Keratinocyte (primary cell): ENCODE measurements around the gene MYCBP2. TPM values are rescaled to one million over a fixed set of nuclear protein-coding genes. Genes with fewer than 3 reads are reported as not detected.

ENCODE experiments used
- DNase-seq: peaks from one replicate; pipeline ENCODE4 v3.0.0-alpha.2; 2011; ENCODE audit warnings: low read depth, missing footprints, low spot score
- FAIRE-seq: peaks from 2 replicates; lab custom pipeline; 2011; peaks lifted over from hg19 to GRCh38; lab: Jason Lieb, UNC
- H2AFZ ChIP-seq: 2 replicates; pipeline ENCODE4 v1.6.0; 2012; ENCODE audit warnings: low read length, control low read depth, inconsistent platforms; ENCODE audit not compliant: control insufficient read depth
- H3K27ac ChIP-seq: 2 replicates; pipeline ENCODE4 v1.5.1; 2011; ENCODE audit warnings: low read length; ENCODE audit not compliant: control insufficient read depth, insufficient read depth
- H3K27me3 ChIP-seq: 3 replicates; pipeline ENCODE4 v1.6.0; 2011; ENCODE audit warnings: low read length; ENCODE audit not compliant: control insufficient read depth, insufficient read depth; ENCODE audit errors: extremely low read depth
- H3K36me3 ChIP-seq, 2 experiments: 2 replicates in 1 of 2; 3 replicates in 1 of 2; pipeline ENCODE4 v1.5.1; 2011; ENCODE audit warnings: low read length in 2 of 2, mild to moderate bottlenecking in 1 of 2; ENCODE audit not compliant: control insufficient read depth in 2 of 2, insufficient read depth in 2 of 2; ENCODE audit errors: extremely low read depth in 1 of 2
- H3K4me1 ChIP-seq: 3 replicates; pipeline ENCODE4 v1.5.1; 2011; ENCODE audit warnings: low read length; ENCODE audit not compliant: control insufficient read depth, insufficient read depth; ENCODE audit errors: extremely low read depth
- H3K4me2 ChIP-seq: 3 replicates; pipeline ENCODE4 v1.6.0; 2011; ENCODE audit warnings: low read depth, low read length; ENCODE audit not compliant: control insufficient read depth, insufficient read depth; ENCODE audit errors: extremely low read depth
- H3K4me3 ChIP-seq, 3 experiments: fragments of 200-600 bp in 1 of 3; sonication (generic) in 1 of 3; 2 replicates in 2 of 3; 3 replicates in 1 of 3; pipeline ENCODE4 v1.5.1; 2011 to 2016; ENCODE audit warnings: low read length in 3 of 3, mild to moderate bottlenecking in 3 of 3, control low read depth in 2 of 3, inconsistent platforms in 1 of 3, low read depth in 1 of 3, mixed read lengths in 1 of 3, mixed run types in 1 of 3, moderate library complexity in 1 of 3; ENCODE audit not compliant: control insufficient read depth in 2 of 3, insufficient read depth in 2 of 3; ENCODE audit errors: extremely low read depth in 1 of 3
- H3K79me2 ChIP-seq: 2 replicates; pipeline ENCODE4 v1.6.0; 2012; ENCODE audit warnings: low read length; ENCODE audit not compliant: control insufficient read depth, insufficient read depth
- H3K9ac ChIP-seq: 3 replicates; pipeline ENCODE4 v1.6.0; 2011; ENCODE audit warnings: low read length; ENCODE audit not compliant: control insufficient read depth, insufficient read depth; ENCODE audit errors: extremely low read depth
- H3K9me1 ChIP-seq: 3 replicates; pipeline ENCODE4 v1.6.0; 2011; ENCODE audit warnings: low read length; ENCODE audit not compliant: control insufficient read depth, insufficient read depth; ENCODE audit errors: extremely low read depth
- H3K9me3 ChIP-seq: 2 replicates; pipeline ENCODE4 v1.5.1; 2012; ENCODE audit warnings: low read depth, low read length; ENCODE audit not compliant: control insufficient read depth
- H4K20me1 ChIP-seq: 3 replicates; pipeline ENCODE4 v1.6.0; 2011; ENCODE audit warnings: low read length; ENCODE audit not compliant: control insufficient read depth, insufficient read depth; ENCODE audit errors: extremely low read depth
- EZH2 ChIP-seq: IDR thresholded peaks from one replicate; pipeline ENCODE4 v1.6.1; 2012; ENCODE audit warnings: inconsistent platforms, mild to moderate bottlenecking, low read length, moderate library complexity
- dilution Hi-C: fragments of 300-500 bp; cut with MboI; formaldehyde crosslinking; loops from one replicate; pipeline ENCODE4 v1.7.0; 2020; ENCODE audit warnings: low sequenced_read_pairs; ENCODE audit not compliant: extremely low pct_ligation_motif_present
- polyA plus RNA-seq, 5 experiments: library from polyadenylated mRNA; depleted of rRNA in 3 of 5; stranded (reverse) in 3 of 5; stranded (forward) in 1 of 5; unstranded in 1 of 5; fragments of >200 nt; gene quantifications; 1 replicate in 1 of 5; 2 replicates in 3 of 5; 3 replicates in 1 of 5; pipeline versions ENCODE4 v1.2.1 to v1.2.3, GENCODE V29; 2011 to 2012; ENCODE audit warnings: missing spikeins in 2 of 5, low read depth in 1 of 5, low replicate concordance in 1 of 5
- TF ChIP-seq, protein P1 (sequence below), 3 experiments: IDR thresholded peaks in 1 of 3; conservative IDR thresholded peaks in 1 of 3; optimal IDR thresholded peaks in 1 of 3; 2 replicates in 2 of 3; 3 replicates in 1 of 3; pipeline versions ENCODE3 to v1.5.1; 2011; ENCODE audit warnings: low read length in 3 of 3, mild to moderate bottlenecking in 3 of 3, moderate library complexity in 2 of 3, control low read depth in 1 of 3, inconsistent platforms in 1 of 3; ENCODE audit not compliant: insufficient read depth in 2 of 3; ENCODE audit errors: extremely low read depth in 1 of 3

The MYCBP2 gene
- polyA plus RNA-seq, 1 donor (not counting 4 experiments of a cell fraction or from before 2014, with no cell fraction given), result 43.8 TPM

DNA sequence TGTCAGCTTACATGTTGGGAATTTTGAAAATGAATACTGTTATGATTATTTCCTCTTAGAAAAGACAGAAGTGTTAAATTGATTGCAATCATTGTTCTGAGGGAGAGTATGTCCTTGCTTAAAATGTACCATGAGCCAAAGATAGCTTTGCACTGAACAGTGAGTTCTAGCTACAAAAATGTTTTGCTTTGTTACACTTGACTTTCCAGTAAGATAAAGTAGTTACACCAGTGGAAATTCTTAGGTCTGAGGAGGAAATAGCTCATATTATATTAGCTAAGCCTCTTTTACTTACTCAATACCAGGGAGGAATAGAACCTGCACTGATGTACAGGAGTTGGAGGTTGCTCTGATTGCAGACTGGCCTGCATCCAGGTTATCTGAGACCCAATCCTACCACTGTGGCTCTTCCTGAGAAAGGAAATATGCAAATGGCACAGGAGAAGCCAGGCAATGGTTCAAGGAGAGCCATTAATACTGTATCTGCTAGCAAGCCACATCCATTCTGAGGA is 246.9 kb downstream of the MYCBP2 start:
- no peak for DNase-seq
- no peak for TF ChIP-seq EZH2
- TF ChIP-seq, protein P1, sequence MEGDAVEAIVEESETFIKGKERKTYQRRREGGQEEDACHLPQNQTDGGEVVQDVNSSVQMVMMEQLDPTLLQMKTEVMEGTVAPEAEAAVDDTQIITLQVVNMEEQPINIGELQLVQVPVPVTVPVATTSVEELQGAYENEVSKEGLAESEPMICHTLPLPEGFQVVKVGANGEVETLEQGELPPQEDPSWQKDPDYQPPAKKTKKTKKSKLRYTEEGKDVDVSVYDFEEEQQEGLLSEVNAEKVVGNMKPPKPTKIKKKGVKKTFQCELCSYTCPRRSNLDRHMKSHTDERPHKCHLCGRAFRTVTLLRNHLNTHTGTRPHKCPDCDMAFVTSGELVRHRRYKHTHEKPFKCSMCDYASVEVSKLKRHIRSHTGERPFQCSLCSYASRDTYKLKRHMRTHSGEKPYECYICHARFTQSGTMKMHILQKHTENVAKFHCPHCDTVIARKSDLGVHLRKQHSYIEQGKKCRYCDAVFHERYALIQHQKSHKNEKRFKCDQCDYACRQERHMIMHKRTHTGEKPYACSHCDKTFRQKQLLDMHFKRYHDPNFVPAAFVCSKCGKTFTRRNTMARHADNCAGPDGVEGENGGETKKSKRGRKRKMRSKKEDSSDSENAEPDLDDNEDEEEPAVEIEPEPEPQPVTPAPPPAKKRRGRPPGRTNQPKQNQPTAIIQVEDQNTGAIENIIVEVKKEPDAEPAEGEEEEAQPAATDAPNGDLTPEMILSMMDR (optimal IDR thresholded peaks at IDR 0.05 in 1 of 3, IDR thresholded peaks at IDR 0.05 in 1 of 3, conservative IDR thresholded peaks at IDR 0.05 in 1 of 3; ENCODE audit: extremely low read depth in 1 of 3, insufficient read depth in 2 of 3, low read length in 3 of 3), result no peak
- H3K9ac ChIP-seq, result no peak overlapping the region
- H3K4me2 ChIP-seq, result no peak overlapping the region
- H3K9me1 ChIP-seq, result no peaks in the 10 kb centered on the region
- no peaks in the 10 kb centered on the region for H3K4me1 ChIP-seq
- H4K20me1 ChIP-seq, result no peaks in the 10 kb centered on the region
- H2AFZ ChIP-seq, result no peak overlapping the region
- H3K27me3 ChIP-seq, result no peaks in the 10 kb centered on the region
- dilution Hi-C loops, result no loop called here
- no peaks in the 10 kb centered on the region for H3K79me2 ChIP-seq
- no peak overlapping the region for H3K4me3 ChIP-seq
- H3K9me3 ChIP-seq, result no peaks in the 10 kb centered on the region
- H3K27ac ChIP-seq, result no peak overlapping the region
- H3K36me3 ChIP-seq, result peaks cover 10 to 18% of the 10 kb centered on the region in 2 experiments
- FAIRE-seq, result no peak

DNA sequence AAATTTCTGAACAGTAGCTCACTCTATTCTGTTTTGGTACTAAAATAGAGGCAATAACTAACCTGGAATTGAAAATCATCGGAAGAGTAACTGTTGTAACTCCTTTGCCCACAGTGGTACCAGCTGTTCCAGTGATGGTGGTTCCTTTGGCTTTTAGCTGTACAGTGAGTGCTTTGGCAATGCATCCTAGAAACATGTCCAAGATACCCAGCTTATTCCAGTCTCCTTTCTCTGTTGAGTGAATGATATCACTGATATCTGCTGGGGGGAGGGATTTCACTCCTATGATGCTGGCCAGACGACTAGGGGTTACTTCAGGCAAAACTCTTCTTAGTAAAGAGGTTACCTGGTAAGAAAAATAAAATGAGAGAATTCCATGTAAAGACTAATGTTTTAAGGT is 259.4 kb downstream of the MYCBP2 start:
- dilution Hi-C loops, result no loop called here
- H3K79me2 ChIP-seq, result no peaks in the 10 kb centered on the region
- H4K20me1 ChIP-seq, result no peaks in the 10 kb centered on the region
- no peak overlapping the region for H3K27ac ChIP-seq
- no peak overlapping the region for H2AFZ ChIP-seq
- H3K27me3 ChIP-seq, result no peaks in the 10 kb centered on the region
- DNase-seq (no peak), FAIRE-seq (no peak)
- H3K36me3 ChIP-seq, result peaks cover 8 to 10% of the 10 kb centered on the region in 2 experiments
- H3K9ac ChIP-seq, result no peak overlapping the region
- no peaks in the 10 kb centered on the region for H3K9me3 ChIP-seq
- no peak overlapping the region for H3K4me2 ChIP-seq
- H3K4me3 ChIP-seq, result no peak overlapping the region
- H3K9me1 ChIP-seq, result no peaks in the 10 kb centered on the region
- H3K4me1 ChIP-seq, result no peaks in the 10 kb centered on the region
- TF ChIP-seq EZH2, result no peak
